Esophagus squamous epithelium (tissue), 5 donors: ENCODE measurements around the gene APOO. TPM values are rescaled to one million over a fixed set of nuclear protein-coding genes. Genes with fewer than 3 reads are reported as not detected.

Experiments used
- DNase-seq: peaks from one replicate; lab custom pipeline; 2025; lab: John Stamatoyannopoulos, UW
- H3K27ac ChIP-seq, 4 donors: fragments of 200-600 bp; sonication (generic); one replicate each; pipeline ENCODE4 v1.5.1; 2016 to 2019; ENCODE audit warnings: mild to moderate bottlenecking in 1 of 4
- H3K27me3 ChIP-seq, 4 donors: fragments of 200-600 bp; sonication (generic); 1 replicate in 3 of 4; 2 replicates in 1 of 4; pipeline versions ENCODE4 v1.5.1 to v1.6.0; 2017 to 2021; ENCODE audit warnings: antibody characterized with exemption in 1 of 4
- H3K36me3 ChIP-seq, 3 donors: fragments of 200-600 bp; sonication (generic); one replicate each; pipeline ENCODE4 v1.5.1; 2016 to 2019
- H3K4me1 ChIP-seq, 3 donors: fragments of 200-600 bp; sonication (generic); one replicate each; pipeline ENCODE4 v1.5.1; 2017 to 2019
- H3K4me3 ChIP-seq, 4 donors: fragments of 200-600 bp; sonication (generic); 1 replicate in 3 of 4; 2 replicates in 1 of 4; pipeline ENCODE4 v1.5.1; 2016 to 2019; ENCODE audit warnings: mild to moderate bottlenecking in 2 of 4, moderate library complexity in 1 of 4
- H3K9me3 ChIP-seq, 3 donors: fragments of 200-600 bp; sonication (generic); one replicate each; pipeline ENCODE4 v1.5.1; 2016 to 2019
- POLR2A ChIP-seq, 4 donors: fragments of 450-650 bp; IDR thresholded peaks; one replicate each; pipeline ENCODE4 v1.6.1; 2017; ENCODE audit warnings: antibody characterized with exemption in 4 of 4, mild to moderate bottlenecking in 4 of 4, moderate library complexity in 3 of 4
- WGBS, 2 donors: methylation state at CpG; one replicate each; pipeline ENCODE4 v1.1.5; 2018; 5-methylcytosine and 5-hydroxymethylcytosine counted together
- intact Hi-C: fragments of 100-400 bp; cut with DNase I; formaldehyde crosslinking; loops from one replicate; pipeline ENCODE4 v1.15.0; 2022
- total RNA-seq, 4 donors: library from RNA; depleted of rRNA; stranded (reverse); fragments of >200 nt; gene quantifications; one replicate each; pipeline ENCODE4 v1.1.0, GENCODE V29; 2016
- TF ChIP-seq, protein P1 (sequence below), 6 experiments: fragments of 450-650 bp in 4 of 6; fragments of 200-600 bp in 2 of 6; sonication (generic) in 2 of 6; IDR thresholded peaks; one replicate each; pipeline ENCODE4 v1.5.1; 2016 to 2019; ENCODE audit warnings: antibody characterized with exemption in 6 of 6, mild to moderate bottlenecking in 4 of 6, moderate library complexity in 4 of 6
- donor health status: DM: yes; HTN: yes; CAD: no.

APOO gene
- total RNA-seq, 4 donors from 2014 or later, result 10.5 to 25.1 (median 13.7) TPM

DNA sequence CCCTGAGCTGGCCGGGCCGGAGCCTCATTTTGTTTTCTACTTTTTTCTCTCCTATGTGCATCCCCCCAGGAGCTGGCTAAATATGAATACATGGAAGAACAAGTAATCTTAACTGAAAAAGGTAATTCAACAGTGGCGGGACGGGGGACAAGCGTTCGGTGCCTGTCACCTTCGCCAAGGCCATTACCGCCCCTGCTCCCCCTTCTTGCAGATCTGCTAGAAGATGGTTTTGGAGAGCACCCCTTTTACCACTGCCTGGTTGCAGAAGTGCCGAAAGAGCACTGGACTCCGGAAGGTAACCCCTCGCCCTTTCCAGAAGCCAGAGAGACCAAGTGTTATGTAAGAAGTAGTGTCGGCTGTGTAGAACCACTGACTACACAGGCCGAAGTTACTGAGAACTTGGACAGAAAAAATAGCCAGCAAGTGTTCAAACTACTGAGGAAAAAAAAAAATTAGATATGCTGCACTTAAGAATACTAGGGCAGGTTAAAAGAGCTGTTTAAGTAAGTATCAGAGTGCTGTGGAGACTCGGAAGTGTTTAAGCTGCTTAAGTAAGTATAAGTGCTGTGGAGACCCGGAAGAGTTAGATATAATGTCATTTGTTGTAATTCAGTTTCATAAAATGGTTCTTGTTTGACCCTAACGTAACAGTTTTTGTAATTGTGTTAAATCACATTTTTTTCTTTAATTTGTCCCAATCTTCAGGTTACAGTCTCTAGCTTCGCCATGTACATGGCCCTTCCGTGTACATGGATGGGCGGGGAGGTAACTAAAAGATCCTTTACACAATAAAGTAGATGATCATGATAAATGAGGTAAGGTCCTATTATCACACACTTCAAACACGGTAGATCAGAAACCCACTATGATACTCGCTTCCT is 123.9 kb downstream of the APOO start:
- 6 to 46% methylated on average over 14 to 16 of the region's 21 CpGs for WGBS, 2 donors
- DNase-seq, result no peak
- Histone ChIP-seq H3K36me3 (peaks cover 0 to 15% (median 0%) of the 10 kb centered on the region in 3 donors), H3K27ac (peak overlapping the region; percentile 91 to 97 (median 95)), H3K4me1 (peaks cover 0 to 25% (median 0%) of the 10 kb centered on the region in 3 donors), H3K9me3 (no peaks in the 10 kb centered on the region), H3K27me3 (no peaks in the 10 kb centered on the region), H3K4me3 (peak overlapping the region; percentile 63 to 72 (median 70))
- intact Hi-C loops, result no loop called here
- TF ChIP-seq, protein P1, sequence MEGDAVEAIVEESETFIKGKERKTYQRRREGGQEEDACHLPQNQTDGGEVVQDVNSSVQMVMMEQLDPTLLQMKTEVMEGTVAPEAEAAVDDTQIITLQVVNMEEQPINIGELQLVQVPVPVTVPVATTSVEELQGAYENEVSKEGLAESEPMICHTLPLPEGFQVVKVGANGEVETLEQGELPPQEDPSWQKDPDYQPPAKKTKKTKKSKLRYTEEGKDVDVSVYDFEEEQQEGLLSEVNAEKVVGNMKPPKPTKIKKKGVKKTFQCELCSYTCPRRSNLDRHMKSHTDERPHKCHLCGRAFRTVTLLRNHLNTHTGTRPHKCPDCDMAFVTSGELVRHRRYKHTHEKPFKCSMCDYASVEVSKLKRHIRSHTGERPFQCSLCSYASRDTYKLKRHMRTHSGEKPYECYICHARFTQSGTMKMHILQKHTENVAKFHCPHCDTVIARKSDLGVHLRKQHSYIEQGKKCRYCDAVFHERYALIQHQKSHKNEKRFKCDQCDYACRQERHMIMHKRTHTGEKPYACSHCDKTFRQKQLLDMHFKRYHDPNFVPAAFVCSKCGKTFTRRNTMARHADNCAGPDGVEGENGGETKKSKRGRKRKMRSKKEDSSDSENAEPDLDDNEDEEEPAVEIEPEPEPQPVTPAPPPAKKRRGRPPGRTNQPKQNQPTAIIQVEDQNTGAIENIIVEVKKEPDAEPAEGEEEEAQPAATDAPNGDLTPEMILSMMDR (IDR thresholded peaks at IDR 0.05), result no peak
- peak in 1 of 4 donors; percentile 11 for TF ChIP-seq POLR2A (IDR thresholded peaks at IDR 0.05)

Other genes starting within 250 kb of the APOO start
- 100 to 1,000 TPM in 1 of 4 donors, 10 to 100 TPM in 3; 62.1 to 119 (median 74.6) TPM for gene PRDX4, start 240.4 kb downstream of the APOO start, total RNA-seq
- gene ACOT9, start 164.7 kb downstream of the APOO start, total RNA-seq, result 10 to 100 TPM in 3 of 4 donors, 1 to 10 TPM in 1; 5.4 to 30.9 (median 14.8) TPM
- 100 to 1,000 TPM; 287 to 793 (median 450) TPM for gene SAT1, start 124.8 kb downstream of the APOO start, total RNA-seq
- under 1 TPM in 2 of 4 donors, not detected in 2; 0.15 to 0.95 TPM for gene CXorf58, start 68 bp upstream of the APOO start, total RNA-seq
- gene KLHL15, start 119.2 kb upstream of the APOO start, total RNA-seq, result 10 to 100 TPM in 1 of 4 donors, 1 to 10 TPM in 3; 2.5 to 11.8 (median 5.4) TPM
- gene EIF2S3, start 147.0 kb upstream of the APOO start, total RNA-seq, result 100 to 1,000 TPM in 3 of 4 donors, 10 to 100 TPM in 1; 70.5 to 158 (median 133) TPM
- 10 to 100 TPM; 19.2 to 88.0 (median 49.5) TPM for gene ZFX, start 241.8 kb upstream of the APOO start, total RNA-seq